Esophagus mucosa (tissue), 1 donor: ENCODE data around the gene ZNF385B. TPM values are rescaled to one million over a fixed set of nuclear protein-coding genes. Genes with fewer than 3 reads are reported as not detected.
"Not testable (repeated sequence)": the region's sequence is repeated elsewhere in the genome, so short reads cannot be mapped to it uniquely, and the experiment has no call there.

ENCODE experiments used
- ATAC-seq: fragments of 200-7000 bp; cut with Tn5 transposase; one replicate; pipeline ENCODE4 v1.9.1; 2020
- total RNA-seq: library from RNA; stranded (reverse); gene quantifications from one replicate; pipeline ENCODE4 v1.2.4, GENCODE V29; 2023
- donor health status: DM: yes; HTN: yes; CAD: no.

The ZNF385B gene
- total RNA-seq, 1 donor from 2014 or later, result 0.32 TPM

DNA sequence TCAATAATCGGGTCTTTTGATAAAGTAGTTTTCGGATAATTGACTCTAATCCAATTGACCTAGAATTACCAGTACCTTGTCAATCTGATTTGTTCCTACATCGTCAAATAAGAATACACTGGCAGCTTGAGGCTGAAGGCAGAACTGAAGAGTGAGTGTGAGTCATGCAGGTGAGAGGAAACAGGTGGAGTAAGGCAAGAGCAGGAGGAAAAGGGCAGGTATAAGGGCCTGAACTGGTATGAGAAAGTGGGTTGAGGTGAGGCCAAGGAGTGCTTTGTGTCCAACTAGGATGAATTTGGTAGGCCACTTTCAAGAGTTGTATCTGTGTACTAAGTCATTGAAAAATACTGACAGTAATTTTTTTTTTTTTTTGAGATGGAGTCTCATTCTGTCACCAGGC, 186.0 kb downstream of the ZNF385B start:
- ATAC-seq, result no peak

DNA sequence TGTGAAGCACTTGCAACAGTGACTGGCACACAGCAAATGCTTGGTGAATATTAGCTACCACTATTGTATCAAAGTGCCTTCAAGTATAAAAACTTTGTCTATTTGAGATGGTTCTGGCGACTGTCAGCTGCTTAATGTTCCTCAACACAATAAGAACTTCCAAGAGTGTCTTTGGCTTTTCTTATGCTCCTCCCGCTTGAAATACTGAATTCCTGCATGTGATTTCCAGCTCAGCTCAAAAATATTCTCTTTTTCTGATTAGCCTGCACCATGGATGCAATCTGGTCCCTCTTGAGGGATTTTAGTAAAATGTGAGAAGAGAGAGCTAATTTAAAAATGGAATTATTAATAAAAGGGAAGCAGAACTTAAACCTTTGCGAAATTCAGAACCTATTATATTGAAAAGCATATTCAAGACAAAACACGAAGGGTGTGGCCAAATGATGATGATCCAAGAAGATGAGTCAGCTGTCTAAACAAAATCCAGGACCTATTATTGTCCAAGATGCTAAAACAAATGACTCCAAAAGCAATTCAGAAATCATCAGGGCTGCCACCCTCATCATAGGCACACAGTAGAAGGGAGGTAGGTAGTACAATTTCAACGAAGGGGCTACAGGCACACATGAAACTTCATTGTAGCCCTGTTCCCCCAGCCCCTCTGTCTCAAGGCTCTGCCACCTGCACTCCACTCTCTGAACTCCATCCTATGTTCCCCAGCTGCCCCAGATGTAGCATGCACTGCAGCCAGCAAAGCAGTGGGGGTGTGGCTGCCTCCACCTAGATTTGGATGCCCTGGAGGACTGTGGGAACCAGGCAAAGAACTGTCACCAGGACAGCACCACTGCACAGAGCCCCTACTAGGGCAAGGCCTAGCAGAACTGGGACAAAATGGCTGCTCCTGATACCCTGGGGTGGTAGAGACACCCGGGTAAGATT, 190.1 kb downstream of the ZNF385B start:
- no peak for ATAC-seq

DNA sequence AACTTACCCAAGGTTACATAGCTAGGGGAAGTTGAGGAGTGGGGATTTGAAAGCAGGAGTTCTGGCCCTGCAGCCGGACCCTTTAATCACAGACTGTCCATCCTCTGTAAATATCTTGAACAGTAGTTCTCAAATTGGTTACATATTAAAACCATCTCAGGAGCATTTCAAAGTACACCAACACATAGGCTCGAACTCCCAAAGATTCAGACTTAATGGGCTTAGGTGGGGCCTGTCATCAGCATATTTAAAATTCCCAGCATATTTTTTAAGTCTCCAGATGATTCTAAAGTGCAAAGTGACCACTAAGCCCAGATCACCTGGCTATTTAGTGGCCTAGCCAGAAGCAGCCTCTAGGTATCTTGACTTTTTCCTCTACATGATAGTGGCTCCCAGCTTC, 192.2 kb downstream of the ZNF385B start:
- no peak for ATAC-seq

DNA sequence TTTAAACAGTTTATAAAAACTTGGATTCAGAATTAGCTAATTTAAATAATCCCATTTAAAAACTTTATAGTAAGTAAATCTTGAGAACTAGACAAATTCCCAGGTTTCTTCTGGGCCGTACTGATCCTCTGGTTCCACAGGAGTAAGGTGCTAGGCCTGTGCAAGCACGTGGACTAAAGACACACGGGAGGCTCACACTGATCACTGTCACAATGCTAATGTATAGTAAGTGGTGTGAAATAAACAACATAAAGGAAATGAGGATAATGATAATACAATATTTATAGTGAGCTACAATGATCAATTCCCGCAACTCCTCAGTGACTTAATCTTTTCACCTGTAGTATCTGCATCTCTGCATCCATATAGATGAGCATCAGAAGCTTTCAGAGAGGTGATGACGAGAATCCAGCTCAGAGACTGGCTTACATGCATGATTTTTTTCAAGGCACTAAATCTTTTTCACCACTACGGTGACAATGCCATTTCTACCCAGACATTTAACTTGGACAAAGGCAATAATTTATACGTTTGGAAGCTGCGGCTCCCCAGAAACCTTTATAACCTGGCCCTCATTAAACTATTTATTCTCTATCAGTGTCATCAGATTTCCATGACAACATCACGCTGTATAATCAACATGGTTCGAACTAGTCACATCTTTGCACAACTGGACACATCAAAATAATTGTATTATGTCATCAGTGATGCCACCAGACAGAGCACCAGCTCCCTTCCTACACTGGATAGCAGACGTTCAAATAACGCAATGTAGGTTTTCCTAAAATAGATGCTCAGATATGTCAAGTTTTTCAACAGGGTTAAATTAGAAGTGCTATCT, 196.2 kb downstream of the ZNF385B start:
- no peak for ATAC-seq

DNA sequence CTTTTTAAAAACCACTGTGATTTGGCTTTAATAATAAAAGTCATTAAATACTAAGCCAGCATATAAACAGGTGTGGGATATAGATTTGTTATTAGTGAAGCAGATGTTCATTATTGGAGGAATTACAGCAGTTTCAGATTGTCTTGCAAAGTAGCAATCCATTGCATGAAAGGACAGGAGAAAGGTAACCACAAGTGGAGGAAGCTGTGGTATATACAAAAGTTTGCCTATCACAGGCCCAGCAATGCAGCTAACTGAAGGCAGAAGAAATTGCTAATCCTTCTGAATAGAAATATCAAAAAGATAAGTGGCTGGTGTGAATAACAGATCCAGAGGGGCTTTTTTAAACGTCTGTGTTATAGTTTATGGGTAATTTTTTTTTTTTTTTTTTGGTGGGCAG, 199.4 kb downstream of the ZNF385B start:
- ATAC-seq, result no peak

DNA sequence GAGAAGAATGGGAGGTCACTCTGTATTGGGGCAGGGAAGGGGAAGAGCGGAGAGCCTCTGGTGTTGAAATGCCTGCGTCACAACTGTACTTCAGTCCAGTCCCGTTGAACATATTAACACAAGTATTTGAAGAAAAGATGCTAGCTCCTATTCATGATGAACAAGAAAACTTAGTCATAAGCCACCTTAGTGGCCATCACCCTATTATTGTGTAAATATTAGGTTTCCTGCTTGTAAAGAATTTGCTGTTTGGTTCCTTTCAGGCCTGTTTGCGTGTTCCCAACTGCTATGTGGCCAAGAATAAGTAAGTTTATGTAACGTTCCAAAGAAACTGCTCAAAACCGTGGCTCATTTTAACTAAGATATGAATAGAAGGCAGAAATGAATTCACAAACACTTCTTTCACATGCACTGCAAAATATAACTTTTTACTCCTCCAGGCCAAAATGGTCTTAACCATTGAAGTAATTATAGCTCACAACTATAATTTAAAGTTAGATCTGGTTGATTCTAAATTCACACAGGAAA, 204.3 kb downstream of the ZNF385B start:
- ATAC-seq, result no peak

DNA sequence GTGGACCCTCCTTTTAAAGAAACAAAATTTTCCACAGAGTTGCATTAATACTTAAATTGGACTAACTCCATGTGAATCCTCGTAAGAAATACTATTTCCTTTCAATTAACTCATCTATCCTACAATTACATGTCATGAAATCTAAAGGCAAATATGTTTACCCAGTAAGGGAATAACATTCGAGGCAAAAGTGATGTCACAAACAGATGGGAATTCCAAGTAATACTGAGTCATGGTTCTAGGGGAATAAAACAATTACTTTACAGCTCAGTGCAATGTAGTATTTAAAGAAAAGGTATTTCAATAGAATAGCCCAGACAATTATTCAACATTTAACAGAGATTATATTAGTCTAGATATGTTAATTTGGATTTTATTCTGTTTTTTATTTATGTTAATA, 205.8 kb downstream of the ZNF385B start:
- no peak for ATAC-seq

DNA sequence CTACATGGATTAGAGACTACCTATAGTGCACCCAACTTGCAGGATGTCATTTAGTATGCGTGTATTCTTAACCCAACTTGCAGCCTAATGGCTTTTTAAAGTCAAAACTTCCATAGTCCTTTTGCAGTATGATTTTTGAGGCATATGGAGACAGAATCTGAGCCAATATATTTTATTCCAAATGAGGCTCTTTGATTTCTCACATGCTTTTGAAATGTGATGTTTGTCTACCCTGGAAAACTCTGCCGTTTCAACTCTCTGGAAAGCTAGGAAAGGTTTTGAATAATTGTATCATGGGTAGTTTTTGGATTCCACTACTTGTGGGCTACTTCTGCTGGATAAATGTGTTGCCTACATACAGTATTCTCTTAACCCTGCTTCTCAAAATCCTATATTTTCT, 206.6 kb downstream of the ZNF385B start:
- ATAC-seq, result no peak

DNA sequence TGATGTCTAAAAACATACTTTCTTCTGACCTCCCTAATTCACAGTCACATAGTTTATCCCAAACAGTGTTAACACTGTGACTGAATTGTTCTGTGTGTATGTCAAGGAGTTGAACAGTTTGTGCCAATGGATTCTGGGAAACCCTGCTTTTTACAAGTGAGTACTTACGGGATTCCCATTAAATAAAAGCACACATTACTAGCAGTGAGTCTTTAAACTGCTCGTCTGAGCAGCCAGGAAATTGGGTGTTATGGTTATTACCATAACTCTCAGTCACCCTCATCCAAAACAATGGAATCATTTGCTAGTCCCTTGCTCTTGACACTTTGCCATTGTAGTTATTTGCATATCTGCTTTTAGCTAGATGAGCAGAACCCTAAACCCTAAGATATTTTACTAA, 209.1 kb downstream of the ZNF385B start:
- no peak for ATAC-seq

DNA sequence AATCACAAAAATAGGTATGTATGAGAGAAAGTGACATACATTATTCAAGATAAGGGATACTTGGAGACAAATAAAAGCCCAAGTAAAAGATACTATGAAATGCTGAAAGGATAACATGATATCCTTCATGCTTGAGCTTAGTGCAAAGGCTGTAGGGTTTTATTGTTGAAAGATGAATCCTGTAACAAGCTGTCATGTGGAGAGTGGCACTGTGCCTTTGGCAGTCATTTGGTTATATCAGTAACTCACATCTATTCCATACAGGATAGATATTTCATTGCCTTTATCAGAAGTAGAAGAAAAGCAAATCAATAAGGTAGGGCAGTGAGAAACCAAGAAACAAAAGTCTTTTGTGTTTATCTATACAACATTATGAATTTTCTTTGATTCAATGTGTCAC, 211.0 kb downstream of the ZNF385B start:
- no peak for ATAC-seq

DNA sequence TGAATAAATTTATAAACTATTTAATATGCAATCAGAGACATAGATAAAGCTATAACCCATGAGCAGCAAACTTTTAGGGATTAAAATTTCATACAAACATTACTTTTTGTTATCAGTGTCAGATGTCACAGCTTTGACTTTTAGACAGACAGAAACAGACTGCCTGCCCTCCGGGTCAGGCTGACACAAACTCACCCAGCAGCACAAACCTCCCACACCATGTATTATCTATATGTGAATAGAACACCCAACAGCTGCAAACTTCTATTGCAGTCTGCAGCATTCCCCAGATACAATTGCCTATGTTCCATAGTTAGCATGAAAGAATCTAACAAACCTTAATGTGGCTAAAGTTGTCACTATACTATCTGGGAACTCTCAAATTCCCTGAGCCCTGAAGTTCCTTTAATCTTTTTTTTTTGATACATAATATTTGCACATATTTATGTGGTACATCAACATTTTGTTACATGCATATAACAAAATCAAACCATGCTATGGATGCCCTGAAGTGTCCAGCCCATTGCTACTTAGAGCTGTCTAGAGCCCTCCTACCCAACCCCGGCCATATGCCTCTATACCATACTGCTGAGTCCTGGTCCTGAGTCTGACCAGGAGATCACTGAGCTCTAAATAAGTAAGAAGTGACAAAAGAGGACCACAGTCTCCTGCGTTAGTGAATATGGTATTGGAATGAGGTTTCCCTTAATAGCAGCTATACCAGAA, 214.4 kb downstream of the ZNF385B start:
- ATAC-seq, result no peak

DNA sequence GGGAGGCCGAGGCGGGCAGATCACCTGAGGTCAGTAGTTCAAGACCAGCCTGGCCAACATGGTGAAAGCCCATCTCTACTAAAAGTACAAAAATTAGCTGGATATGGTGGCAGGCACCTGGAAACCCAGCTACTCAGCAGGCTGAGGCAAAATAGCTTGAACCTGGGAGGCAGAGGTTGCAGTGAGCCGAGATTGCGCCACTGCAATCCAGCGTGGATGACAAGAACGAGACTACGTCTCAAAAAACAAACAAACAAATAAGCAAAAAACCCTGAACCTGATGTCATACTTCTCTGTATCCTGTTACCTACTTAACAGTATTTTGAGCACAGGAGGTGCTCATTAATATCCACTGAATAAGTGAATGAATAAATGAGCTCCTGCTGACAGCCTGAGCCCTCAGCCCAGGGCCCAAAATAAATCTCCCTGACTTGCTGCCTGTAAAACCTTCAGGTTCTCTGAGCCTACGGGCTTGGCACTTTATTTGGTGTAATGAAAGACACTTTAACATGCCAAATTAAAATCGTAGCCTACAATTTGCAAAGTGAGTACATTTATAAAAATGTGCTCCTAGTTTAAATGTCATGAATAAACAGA, 215.1 kb downstream of the ZNF385B start:
- ATAC-seq, result no peak

DNA sequence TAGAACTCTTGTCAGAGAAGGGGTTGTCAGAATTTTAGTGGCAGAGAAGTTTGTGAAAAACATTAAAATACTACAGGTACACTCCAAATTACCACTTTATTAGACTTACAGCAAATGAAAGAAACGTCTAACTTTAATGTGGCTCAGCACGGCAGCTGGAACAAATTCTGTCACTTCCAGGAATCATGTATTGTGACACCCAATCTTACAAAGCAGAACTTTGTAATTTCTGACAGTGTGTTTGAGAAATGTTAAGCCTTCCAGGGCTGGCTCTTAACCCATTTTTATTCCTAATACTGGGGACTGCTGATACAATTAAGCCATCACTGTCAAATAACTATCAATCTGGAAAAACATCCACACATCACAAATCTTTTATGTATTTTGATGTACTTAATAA, 216.4 kb downstream of the ZNF385B start:
- ATAC-seq, result no peak

DNA sequence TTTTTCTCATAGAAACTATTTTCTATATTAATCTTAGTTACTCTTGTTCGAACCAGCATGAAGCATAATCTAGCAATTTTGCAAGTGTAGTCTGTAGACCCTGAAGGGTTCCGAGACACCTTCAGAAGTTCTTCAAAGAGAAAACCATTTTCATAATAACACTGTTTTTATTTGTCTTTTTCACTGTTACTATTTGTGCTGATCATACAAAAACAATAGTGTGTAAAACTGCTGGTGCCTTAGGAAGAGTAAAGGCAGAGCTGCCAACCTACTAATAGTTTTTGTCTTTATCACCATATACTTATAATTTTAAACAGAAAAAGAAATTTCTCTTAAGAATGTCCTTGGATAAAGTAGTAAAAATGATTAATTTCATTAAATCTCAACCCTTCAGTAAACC, 218.9 kb downstream of the ZNF385B start:
- ATAC-seq, result no peak

DNA sequence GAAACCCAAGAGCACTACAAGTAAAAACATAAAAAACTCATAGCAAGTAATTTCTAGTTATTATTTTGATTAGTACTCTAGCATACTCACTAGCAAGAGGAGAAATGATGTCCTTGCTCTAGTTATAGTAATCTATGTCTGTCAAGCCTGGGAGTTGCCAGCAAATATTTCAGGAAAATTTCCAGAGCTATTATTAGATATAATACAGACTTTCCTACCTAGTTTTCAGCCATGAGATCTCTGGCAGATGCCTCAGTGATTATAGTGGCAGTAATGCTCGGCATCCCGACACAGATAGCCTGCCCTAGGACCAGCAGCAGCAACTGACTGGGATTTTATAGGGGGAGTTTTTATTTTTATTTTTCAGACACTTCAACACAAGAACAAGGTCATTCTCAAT, 224.4 kb downstream of the ZNF385B start:
- ATAC-seq, result no peak

DNA sequence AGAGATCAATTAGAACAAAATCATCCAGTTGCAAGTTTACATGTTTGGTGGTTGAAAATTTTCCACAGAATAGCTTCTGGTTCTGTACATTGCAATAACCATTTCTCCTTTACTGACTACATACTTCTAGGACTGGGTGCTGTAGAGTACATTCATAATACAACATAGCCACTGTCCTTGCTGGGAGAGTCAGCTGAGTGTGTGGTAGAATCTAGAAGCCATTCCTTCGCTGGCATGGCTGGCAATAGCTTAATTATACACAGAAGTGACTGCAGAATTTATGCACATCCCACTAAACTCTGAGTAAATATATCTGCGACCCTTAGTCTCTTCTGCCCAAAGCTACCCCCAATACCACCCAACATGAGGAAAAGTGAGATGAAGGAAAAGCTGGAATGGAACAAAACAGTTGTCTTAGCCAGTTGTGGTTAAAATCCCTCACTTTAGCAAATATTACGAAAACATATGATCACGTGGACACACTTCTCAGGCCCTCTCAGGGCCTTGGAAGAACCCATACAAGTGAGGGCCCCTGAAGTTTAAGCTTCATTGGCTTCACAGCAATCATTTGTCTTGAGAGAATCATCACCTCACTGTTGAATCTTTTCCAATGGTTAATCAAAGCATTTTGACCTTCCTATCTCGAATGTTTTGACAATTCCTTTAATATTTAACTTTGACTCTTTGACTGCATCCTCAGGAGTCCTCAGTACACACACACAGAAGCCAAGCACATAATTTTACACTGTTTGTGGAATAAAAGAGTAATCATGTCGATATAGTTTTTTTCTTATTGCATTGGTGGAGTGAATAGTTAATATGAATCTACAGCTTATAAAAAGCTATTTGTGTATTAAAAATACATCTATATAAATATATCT, 225.1 kb downstream of the ZNF385B start:
- ATAC-seq, result no peak

DNA sequence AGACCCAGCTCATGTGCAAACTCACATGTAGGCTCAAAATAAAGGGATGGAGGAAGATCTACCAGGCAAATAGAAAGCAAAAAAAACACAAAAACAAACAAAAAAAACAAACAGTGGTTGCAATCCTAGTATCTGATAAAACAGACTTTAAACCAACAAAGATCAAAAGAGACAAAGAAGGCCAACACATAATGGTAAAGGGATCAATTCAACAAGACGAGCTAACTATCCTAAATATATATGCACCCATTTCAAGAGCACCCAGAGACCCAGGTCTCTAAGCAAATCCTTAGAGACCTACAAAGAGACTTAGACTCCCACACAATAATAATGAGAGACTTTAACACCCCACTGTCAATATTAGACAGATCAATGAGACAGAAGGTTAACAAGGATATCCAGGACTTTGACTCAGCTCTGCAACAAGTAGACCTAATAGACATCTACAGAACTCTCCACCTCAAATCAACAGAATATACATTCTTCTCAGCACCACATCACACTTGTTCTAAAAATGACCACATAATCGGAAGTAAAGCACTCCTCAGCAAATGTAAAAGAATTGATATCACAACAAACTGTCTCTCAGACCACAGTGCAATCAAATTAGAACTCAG, 229.5 kb downstream of the ZNF385B start:
- not testable (repeated sequence) for ATAC-seq

DNA sequence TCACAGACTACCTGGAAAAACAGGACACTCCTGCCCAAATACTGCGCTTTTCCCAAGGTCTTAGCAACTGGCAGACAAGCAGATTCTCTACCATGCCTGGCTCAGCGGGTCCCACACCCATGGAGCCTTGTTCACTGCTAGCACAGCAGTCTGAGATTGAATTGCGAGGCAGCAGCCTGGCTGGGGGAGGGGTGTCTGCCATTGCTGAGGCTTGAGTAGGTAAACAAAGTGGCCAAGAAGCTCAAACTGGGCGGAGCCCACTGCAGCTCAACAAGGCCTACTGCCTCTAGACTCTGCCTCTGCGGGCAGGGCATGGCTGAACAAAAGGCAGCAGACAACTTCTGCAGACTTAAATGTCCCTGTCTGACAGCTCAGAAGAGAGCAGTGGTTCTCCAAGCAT, 231.6 kb downstream of the ZNF385B start:
- not testable (repeated sequence) for ATAC-seq

DNA sequence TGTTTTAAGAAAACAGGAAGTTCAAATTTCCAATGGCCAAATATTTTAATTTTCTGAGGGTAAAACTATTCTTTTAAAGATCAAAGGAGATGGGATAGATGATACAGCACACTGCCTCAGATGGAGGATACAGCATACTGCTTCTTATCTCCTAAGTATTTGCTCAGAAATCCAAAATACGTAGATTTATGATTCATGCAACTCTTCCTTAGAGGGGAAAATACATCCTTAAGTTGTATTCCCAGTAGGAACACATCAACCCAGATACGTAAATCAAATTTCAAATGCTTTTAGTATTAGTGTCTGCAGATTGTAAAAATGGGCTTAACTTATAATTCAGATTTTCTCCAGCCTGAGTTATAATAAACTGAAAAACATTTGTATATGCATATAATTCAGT, 235.2 kb downstream of the ZNF385B start:
- ATAC-seq, result no peak

DNA sequence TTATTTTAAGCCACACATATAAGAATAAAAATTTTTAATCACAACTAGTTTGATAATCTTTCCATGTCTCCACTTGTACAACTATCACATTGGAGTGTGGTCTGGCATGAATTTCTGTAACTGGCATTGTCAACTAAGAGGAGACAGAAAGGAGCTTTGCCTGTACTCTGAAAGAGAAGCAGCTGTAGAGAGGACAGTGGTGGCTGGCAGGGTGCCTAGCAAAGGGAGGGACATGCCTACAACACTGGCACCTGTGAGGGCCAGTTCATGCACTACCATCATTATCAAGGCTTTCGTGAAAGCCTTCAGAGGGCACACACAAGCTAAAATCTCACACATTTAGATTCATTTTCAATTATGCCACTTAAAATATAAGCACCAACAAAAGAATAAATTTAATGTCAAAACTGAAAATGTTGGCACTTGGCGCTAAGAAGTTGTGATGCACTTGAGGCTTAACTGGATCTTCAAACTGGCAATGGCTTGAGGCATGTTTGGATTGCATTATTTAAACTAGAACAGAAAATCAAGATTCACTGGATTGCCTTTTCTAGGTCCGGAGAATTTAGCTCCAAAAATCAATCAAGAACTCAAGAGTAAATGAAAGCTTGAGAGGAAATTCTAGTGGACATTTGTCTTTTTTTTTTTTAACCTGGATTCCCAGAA, 238.6 kb downstream of the ZNF385B start:
- no peak for ATAC-seq
